DND-41 (cell line): Measurements from ENCODE around the gene NPTN.

Experiments
- EZH2 ChIP-seq: IDR thresholded peaks from 3 replicates; pipeline ENCODE4 v1.6.1; 2012; ENCODE audit warnings: borderline replicate concordance, low read depth, mild to moderate bottlenecking, moderate library complexity, low read length, inconsistent platforms; ENCODE audit not compliant: severe bottlenecking
- TF ChIP-seq, protein P1 (sequence below): IDR thresholded peaks from 2 replicates; pipeline ENCODE4 v1.5.1; 2012; ENCODE audit warnings: borderline replicate concordance, low read length, moderate library complexity, mild to moderate bottlenecking; ENCODE audit not compliant: poor library complexity, severe bottlenecking; ENCODE audit errors: extremely low read depth

DNA sequence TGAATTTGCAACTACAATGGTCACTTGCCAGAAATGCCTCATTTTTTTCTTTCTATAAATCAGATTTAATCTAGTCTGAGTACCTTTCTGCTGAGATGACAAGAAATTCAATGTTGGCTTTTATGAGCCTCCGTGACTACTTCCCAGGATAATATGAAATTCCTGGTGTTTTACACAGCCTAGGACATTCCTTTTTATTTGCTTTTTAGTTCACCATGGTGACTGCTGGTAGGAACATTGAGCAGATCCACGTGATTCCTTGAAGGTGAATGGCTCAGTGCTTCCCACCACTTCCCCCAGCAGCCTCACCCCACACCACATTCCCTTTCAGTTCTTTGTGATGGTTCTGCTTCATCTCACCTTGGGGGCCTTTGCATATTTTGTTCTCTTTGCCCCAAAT, 4.3 kb upstream of the NPTN start:
- TF ChIP-seq, protein P1, sequence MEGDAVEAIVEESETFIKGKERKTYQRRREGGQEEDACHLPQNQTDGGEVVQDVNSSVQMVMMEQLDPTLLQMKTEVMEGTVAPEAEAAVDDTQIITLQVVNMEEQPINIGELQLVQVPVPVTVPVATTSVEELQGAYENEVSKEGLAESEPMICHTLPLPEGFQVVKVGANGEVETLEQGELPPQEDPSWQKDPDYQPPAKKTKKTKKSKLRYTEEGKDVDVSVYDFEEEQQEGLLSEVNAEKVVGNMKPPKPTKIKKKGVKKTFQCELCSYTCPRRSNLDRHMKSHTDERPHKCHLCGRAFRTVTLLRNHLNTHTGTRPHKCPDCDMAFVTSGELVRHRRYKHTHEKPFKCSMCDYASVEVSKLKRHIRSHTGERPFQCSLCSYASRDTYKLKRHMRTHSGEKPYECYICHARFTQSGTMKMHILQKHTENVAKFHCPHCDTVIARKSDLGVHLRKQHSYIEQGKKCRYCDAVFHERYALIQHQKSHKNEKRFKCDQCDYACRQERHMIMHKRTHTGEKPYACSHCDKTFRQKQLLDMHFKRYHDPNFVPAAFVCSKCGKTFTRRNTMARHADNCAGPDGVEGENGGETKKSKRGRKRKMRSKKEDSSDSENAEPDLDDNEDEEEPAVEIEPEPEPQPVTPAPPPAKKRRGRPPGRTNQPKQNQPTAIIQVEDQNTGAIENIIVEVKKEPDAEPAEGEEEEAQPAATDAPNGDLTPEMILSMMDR, result no peak
- no peak for TF ChIP-seq EZH2
